SU-DHL-6 (cell line): ENCODE measurements around the gene SYTL3.

Source experiments
- EZH2phosphoT487 ChIP-seq: fragments of 200-600 bp; sonication (generic), shearing (Covaris generic); conservative IDR thresholded peaks from 2 replicates; pipeline ENCODE4 v1.6.1; 2018; ENCODE audit warnings: mild to moderate bottlenecking, antibody characterized with exemption, low read length, moderate library complexity, mixed read lengths
- TF ChIP-seq, protein P1 (sequence below): fragments of 200-600 bp; sonication (generic); IDR thresholded peaks from one replicate; pipeline ENCODE4 v1.5.1; 2017; ENCODE audit warnings: antibody characterized with exemption, mild to moderate bottlenecking, low read length, moderate library complexity; ENCODE audit not compliant: insufficient read depth, poor library complexity, severe bottlenecking

DNA sequence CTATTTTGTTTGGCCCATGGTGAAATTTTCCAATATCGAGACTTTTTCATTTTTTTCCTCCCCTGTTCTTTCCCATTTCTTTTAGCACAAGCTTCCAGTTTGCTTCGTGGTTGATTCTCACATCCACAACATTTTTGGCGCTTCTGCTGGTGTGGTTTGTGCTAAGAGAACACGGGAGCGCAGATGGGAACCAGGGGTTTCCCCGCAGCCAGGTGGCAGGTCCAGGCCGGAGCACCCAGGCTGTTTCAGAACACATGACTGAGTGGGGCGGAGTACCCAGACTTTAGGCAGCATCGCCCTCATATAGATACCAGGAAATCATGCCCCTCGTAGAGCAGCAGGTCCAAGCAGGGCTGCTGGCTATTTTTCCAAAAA lies 58.0 kb downstream of the SYTL3 start:
- TF ChIP-seq EZH2phosphoT487 = no peak
- TF ChIP-seq, protein P1, sequence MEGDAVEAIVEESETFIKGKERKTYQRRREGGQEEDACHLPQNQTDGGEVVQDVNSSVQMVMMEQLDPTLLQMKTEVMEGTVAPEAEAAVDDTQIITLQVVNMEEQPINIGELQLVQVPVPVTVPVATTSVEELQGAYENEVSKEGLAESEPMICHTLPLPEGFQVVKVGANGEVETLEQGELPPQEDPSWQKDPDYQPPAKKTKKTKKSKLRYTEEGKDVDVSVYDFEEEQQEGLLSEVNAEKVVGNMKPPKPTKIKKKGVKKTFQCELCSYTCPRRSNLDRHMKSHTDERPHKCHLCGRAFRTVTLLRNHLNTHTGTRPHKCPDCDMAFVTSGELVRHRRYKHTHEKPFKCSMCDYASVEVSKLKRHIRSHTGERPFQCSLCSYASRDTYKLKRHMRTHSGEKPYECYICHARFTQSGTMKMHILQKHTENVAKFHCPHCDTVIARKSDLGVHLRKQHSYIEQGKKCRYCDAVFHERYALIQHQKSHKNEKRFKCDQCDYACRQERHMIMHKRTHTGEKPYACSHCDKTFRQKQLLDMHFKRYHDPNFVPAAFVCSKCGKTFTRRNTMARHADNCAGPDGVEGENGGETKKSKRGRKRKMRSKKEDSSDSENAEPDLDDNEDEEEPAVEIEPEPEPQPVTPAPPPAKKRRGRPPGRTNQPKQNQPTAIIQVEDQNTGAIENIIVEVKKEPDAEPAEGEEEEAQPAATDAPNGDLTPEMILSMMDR = no peak
